ENCODE measurements around the gene HEXIM2.
A peak's percentile ranks its signal among the peaks of the same experiment; 100 is the strongest.

The HEXIM2 gene

DNA sequence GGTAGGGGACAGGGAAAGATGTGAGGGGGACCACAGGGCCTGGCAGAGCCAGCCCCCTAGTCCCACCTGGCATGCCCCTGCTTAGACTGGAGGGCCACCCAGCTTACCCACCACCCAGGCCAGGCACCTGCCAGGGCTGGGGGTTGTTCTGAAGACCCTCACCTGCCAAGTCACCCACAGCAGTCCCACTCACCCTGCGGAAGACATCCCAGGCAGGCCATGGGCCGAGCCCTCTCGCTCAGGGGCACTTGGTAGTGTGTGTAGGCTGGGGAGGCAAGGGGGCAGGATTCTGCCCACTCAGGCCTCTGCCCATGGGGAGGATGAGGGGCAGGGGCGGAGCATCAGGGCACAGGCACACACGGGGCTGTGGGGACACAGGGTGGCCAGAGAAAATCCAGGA is 33.3 kb upstream of the HEXIM2 start:
- DNase-seq (ENCODE audit: low read depth) = no peak

GRCh38 chr17:45128989-45129388 is 32.7 kb upstream of the HEXIM2 start:
- no peak for DNase-seq (ENCODE audit: low read depth)

DNA sequence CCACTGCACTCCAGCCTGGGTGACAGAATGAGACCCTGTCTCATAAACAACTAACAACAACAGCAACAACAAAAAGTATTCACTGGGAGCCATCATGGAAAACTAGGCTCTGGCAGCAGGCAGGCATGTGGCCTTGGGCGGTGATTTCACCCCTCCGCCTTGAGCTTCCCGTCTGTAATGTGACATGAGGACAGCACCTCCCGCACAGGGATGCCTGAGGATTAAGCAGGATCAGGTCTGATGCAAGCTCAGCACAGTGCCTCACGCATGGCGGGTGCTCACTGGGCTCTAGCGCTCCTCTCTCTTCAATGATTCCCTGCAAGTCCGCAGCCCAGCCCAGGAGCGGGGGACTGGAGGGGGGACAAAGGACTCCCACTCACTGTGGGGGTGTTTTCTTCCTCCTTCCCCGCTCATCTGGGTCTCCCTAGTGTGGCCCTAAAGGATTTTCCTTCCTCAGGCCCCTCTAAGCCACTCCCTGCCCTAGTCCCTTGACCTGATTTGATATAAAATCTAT is 32.2 kb upstream of the HEXIM2 start:
- DNase-seq (ENCODE audit: low read depth) = no peak

DNA sequence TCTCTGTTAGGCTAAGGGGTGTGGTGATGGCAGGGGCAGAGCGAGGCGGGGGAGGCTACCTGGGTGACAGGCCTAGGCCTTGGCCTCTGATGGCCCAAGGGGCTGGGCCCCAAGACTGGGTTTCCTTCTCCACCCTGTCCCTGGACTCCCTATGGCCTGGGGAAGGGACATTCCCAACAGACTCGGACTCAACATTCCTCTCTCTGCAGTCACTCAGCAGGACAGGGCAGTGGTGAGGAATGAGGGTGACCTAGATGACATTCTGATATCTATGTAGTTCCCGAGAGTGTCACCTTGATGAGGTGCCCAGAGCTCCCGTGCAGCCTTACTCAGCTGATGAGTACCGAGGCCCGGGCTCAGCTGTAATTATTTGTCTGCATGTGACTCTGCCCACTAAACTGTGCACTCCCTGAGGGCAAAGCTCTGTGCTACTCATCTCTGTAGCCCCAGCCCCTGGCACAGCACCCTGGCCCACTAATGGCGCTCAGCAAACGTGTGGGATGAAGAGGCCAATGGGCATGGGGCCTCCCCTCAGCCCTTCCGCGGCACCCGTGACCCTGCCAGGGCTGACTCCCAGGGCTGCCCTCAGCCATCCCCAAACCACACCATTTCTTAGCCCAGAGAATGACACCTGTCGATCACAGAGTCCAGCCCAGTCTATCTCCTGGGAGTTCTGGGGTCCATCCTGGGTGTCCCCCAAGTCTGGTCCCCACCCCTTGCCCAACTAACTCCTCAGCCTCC is 31.6 kb upstream of the HEXIM2 start:
- no peak for DNase-seq (ENCODE audit: low read depth)

DNA sequence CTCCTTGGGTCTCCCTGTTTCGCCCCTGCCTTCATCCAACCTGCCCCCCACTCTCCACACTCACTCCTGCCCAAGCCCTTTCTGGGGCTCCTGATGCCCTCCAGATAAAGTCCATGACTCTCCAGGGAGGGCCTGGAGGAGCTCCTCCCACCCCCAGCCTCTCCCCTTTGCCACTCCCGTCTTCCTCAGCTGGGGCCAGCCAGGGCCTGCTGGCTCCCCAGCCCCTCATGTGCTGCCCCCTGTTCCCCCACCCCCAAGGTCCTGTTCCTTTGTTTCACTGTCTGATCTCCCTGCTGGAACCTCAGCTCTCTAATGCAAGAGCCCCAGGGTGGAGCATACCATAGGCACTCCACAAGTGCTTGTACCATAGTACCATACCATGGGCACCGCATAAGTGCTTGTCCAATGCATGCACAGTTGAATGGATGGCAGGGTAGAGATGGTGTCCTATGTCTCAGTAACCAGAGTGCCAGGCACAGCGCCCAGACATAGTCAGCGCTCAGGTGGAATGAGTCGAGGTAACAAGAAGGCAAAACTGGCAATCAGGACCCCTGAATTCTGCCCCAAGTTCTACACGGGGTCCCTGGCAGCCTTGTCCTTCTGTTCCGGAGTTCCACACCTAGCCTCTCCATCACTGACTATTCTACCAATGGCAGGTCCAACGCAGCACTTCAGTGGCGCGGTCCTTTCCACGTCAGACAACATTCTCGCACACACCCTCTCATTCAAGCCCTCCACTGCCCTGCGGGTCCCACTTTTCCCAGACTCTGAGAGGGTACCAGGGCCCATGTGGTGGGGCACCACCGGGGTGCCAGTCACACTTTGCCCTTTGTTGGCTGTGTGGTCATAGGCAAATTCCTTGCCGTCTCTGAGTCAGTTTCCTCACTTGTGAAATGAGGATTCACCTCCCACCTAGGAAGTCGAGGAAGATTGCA is 30.7 kb upstream of the HEXIM2 start:
- DNase-seq (ENCODE audit: low read depth) = no peak

DNA sequence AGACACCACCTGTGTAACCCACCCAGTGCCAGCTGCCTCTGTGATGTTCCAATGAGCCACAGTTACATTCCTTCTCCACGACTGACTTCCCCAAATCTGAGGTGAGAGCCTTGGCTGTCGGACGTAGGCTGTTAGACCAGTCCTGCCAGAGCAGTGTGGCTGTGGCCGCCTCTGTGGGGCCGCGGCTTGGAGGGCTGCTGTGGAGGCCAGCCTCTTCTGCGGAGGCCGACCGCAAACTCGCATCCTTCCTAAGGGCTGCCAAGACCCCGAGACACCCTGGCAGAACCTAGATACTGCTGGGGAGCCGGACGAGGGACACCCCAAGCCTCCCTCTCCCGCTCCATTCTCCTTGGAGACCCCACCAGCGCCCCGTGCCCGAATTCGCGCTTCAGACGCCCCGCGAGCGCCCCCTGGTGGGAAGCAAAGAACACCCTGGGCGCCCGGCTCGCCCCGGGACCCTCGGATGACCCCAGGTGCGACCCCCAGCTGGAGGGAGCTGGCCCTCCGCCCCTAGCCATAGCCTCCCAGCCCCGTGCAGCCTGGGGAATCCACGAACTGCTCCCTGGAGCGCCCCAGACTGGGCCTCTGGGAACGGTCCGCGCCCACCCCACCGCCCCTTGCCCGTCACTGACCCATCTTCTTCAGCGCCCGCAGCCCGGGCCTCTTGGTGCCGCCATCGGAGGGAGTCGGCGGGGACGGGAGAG is 29.9 kb upstream of the HEXIM2 start:
- DNase-seq (ENCODE audit: low read depth) = peak; percentile 25

DNA sequence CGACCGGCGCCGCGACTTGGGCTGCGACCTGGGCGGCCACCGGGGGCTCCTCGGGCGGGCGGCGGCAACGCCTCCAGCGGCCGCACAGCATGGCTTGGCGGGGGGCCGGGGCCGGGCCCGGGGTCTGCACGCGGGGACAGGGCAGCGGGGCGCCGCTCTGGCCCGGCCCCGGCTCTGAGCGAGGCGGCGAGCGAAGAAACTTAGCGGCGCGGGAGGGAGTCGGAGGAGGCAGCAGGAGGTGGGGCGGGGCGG is 29.4 kb upstream of the HEXIM2 start, which contains the start of gene PLCD3:
PLCD3 (minus strand) TSS at position 196 of the 252 bp plus-strand sequence; CDS start at position 91, 105 bp downstream.
- peak; percentile 49 for DNase-seq (ENCODE audit: low read depth)

DNA sequence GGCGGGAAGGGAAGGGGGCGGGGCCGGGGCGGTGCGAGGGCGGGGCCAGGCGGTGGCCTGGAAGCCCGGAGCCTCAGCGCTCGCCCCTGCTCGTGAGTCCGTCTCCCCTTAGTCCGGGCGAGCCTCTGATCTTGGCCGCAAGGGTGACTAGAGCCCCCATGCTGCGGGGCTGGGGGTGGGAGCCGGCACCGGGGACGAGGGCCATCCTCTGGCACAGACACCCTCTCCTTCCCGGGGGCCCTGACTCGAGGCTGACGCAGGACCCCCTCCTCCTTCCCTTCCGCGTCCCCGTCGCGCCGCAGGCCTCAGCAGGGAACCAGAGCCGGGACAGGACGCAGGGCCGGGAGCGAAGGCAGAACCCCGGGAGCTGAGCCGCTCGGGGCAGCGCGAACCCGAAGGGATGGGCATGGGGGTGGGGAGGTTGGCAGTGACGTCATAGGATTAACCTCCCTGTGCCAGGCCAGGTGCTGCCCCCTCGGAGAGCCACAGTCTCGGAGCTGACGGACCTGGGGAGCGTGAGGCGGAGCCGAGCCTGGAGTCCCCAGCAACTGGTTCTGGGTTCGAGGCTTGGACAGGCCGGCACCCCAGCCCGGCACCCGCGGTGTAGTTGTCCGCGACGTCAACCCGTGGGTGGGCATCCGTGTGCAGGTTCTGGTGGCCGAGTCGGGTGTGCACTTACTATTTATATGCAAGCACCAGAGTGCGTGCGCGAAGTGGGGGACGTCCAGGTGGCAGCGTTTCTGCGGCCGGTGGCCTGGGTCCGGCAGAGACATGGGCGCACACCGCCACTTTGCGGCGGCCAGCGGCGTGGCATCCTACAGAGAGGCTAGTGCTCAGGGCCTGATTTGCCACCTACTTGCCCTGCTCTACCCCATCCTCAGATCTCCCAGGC is 28.9 kb upstream of the HEXIM2 start:
- peak; percentile 26 for DNase-seq (ENCODE audit: low read depth)

GRCh38 chr17:45135192-45135977 is 26.3 kb upstream of the HEXIM2 start, which contains the start of gene ACBD4:
Gene ACBD4, plus strand, starts transcription at chr17:45135687. Its CDS starts 458 bp downstream, at chr17:45136145.
- DNase-seq (ENCODE audit: low read depth) = peak; percentile 98

- no peak for DNase-seq (ENCODE audit: low read depth)
Measured at GRCh38 chr17:45135978-45136791, 25.5 kb upstream of the HEXIM2 start.

- no peak for DNase-seq (ENCODE audit: low read depth)
Measured at GRCh38 chr17:45136846-45137560, 24.7 kb upstream of the HEXIM2 start.

- DNase-seq (ENCODE audit: low read depth) = no peak
Measured at GRCh38 chr17:45137561-45138305, 23.9 kb upstream of the HEXIM2 start.

- DNase-seq (ENCODE audit: low read depth) = no peak
Measured at GRCh38 chr17:45138911-45139532, 22.7 kb upstream of the HEXIM2 start.

- no peak for DNase-seq (ENCODE audit: low read depth)
Measured at GRCh38 chr17:45139533-45139920, 22.1 kb upstream of the HEXIM2 start.

DNA sequence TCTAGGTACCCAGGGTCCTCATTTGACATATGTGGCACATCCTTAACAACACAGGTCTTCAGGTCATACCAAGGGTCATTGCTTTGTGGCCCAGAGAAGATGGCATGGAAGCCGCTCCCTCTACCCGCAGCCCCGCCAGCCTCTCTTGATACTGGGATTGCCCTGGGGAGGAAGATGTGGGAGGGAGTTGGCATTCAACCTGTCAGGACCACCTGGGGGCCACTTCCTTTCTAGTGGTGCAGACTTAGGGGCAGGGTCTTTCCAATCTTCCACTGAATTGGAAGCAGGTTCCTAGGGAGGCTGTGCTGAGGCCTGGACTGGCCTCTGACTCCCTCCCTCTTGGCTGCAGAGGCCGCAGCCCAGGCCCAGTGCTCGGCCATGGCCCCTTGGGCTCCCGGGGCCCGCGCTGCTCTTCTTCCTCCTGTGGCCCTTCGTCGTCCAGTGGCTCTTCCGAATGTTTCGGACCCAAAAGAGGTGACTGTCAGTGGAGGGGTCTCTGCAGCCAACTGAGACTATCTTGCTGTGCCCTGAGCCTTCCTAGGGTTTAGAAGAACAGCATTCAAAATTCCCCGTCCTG is 18.5 kb upstream of the HEXIM2 start:
- no peak for DNase-seq (ENCODE audit: low read depth)

DNA sequence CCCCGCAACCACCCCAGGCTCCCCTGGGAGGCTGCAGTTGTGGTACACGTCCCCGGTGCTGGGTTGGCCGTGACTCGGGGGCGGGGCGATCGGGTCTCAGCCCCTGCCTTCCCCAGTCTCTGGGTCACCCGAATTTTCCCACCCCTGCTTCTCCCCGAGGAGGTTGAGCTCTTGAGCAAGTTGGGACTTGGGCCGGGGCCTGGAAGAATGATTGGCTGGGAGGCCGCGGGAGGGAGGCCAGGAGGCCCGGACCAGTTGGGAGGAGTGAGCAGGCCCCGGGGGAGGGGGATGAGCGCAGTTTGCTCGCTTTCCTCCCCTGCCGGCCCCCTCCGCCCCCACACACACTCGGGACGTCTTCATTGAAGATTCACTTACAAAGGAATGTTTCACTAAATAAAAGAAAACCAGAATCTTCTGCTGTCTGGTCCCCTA is 17.9 kb upstream of the HEXIM2 start:
- no peak for DNase-seq (ENCODE audit: low read depth)
